ENCODE results near the gene PDSS1.

PDSS1 gene

GRCh38 chr10:26700884-26701630 is 3.6 kb downstream of the PDSS1 start:
- DNase-seq: no peak

GRCh38 chr10:26703096-26703495 is 5.6 kb downstream of the PDSS1 start:
- no peak for DNase-seq

GRCh38 chr10:26703974-26704373 is 6.5 kb downstream of the PDSS1 start:
- DNase-seq: no peak

GRCh38 chr10:26706206-26706605 is 8.7 kb downstream of the PDSS1 start:
- no peak for DNase-seq

- no peak for DNase-seq
Measured at GRCh38 chr10:26706936-26707335, 9.4 kb downstream of the PDSS1 start.

- DNase-seq: no peak
Measured at GRCh38 chr10:26711324-26711723, 13.8 kb downstream of the PDSS1 start.

GRCh38 chr10:26714415-26715136 is 17.1 kb downstream of the PDSS1 start:
- no peak for DNase-seq

GRCh38 chr10:26715137-26715487 is 17.6 kb downstream of the PDSS1 start:
- no peak for DNase-seq

- no peak for DNase-seq
Measured at GRCh38 chr10:26717476-26717875, 20.0 kb downstream of the PDSS1 start.

- no peak for DNase-seq
Measured at GRCh38 chr10:26721561-26721960, 24.1 kb downstream of the PDSS1 start.

GRCh38 chr10:26723016-26723415 is 25.5 kb downstream of the PDSS1 start:
- DNase-seq: no peak

GRCh38 chr10:26725837-26726727 is 28.6 kb downstream of the PDSS1 start:
- DNase-seq: peak; percentile 31 to 74

- DNase-seq: no peak
Measured at GRCh38 chr10:26727005-26727404, 29.5 kb downstream of the PDSS1 start.

- no peak for DNase-seq
Measured at GRCh38 chr10:26728957-26729356, 31.5 kb downstream of the PDSS1 start.

GRCh38 chr10:26729395-26729794 is 31.9 kb downstream of the PDSS1 start:
- no peak for DNase-seq

- DNase-seq: no peak
Measured at GRCh38 chr10:26730552-26730951, 33.1 kb downstream of the PDSS1 start.

- DNase-seq: peak; percentile 30 to 53
Measured at GRCh38 chr10:26733750-26734568, 36.5 kb downstream of the PDSS1 start.

GRCh38 chr10:26735435-26735834 is 37.9 kb downstream of the PDSS1 start:
- DNase-seq: no peak

- peak in 1 of 2 donors; percentile 22 for DNase-seq
Measured at GRCh38 chr10:26737730-26738129, 40.2 kb downstream of the PDSS1 start.

GRCh38 chr10:26738301-26738911 is 40.9 kb downstream of the PDSS1 start:
- no peak for DNase-seq

- DNase-seq: no peak
Measured at GRCh38 chr10:26739071-26739631, 41.6 kb downstream of the PDSS1 start.

- no peak for DNase-seq
Measured at GRCh38 chr10:26741368-26741767, 43.9 kb downstream of the PDSS1 start.
